Colon (tissue), 2 donors: ENCODE data around the gene ARID1B.

Experiments used
- FAIRE-seq: peaks from 2 replicates; lab custom pipeline; 2012; peaks lifted over from hg19 to GRCh38; lab: Jason Lieb, UNC
- donor health status: control.
- donor health status: control.

ARID1B gene

GRCh38 chr6:157227202-157228166, 450.3 kb downstream of the ARID1B start:
- FAIRE-seq: no peak

- no peak for FAIRE-seq
Measured at GRCh38 chr6:157228426-157229131, 451.4 kb downstream of the ARID1B start.

GRCh38 chr6:157229132-157229618, 452.0 kb downstream of the ARID1B start:
- FAIRE-seq: no peak

DNA sequence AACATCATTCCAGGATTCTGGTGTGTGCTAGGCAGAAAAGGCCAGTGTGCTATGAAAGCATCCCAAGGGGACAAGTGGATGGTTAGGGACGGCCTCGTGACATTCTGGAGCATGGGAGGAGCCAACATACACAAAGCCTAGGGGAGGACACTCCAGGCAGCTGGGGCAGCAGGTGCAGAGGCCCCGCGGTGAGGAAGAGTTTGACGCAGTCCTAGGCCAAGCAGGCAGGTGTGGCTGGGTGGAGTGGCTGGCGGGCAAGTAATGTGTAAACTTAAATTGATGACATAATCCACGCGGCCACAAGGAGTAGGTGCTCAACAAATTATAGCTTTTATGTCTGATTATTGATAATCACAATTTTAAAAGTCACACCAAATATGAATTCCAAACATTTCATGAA, 452.5 kb downstream of the ARID1B start:
- no peak for FAIRE-seq

DNA sequence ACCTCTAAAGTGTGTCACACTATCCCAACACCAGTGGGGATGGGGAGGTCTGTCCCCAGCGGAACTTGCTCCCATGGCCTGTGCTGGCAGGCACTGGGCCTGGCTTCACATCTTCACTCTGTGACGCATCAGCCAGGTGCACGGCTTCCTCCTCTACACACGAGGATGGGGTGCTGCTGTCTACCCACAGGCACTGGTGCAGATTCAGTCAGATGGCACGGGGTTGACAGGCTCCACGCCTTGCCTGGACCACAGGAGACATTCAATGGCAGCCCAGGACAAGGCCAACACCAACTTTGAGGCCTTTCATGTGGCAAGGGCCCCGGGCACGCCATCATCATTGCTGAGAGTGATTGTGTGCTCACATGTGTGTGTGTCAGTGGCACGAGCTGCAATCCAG, 453.7 kb downstream of the ARID1B start:
- FAIRE-seq: no peak

- FAIRE-seq: no peak
Measured at GRCh38 chr6:157232161-157232895, 455.1 kb downstream of the ARID1B start.

- FAIRE-seq: no peak
Measured at GRCh38 chr6:157233156-157233555, 456.0 kb downstream of the ARID1B start.

DNA sequence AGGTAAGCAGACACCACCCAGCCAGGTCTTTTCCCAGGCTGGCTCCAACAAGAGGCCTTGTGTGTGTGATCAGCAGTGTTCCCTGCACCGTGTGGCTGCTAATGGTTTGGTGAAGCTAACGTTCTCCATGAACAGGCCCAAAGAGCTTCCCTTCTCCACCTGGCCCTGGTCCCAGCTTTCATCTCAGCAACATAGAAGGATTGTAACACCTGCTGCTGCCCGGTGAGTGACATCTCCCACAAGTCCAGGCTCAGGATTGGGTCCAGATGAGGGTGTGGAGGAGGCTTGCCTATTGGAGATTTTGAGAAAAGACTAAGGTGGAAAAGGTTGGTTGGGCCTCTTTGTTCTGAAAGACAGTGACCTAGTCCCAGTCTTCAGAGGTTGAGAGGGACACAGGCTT, 456.5 kb downstream of the ARID1B start:
- no peak for FAIRE-seq

GRCh38 chr6:157235600-157236039, 458.4 kb downstream of the ARID1B start:
- no peak for FAIRE-seq

GRCh38 chr6:157236040-157236725, 459.0 kb downstream of the ARID1B start:
- no peak for FAIRE-seq

DNA sequence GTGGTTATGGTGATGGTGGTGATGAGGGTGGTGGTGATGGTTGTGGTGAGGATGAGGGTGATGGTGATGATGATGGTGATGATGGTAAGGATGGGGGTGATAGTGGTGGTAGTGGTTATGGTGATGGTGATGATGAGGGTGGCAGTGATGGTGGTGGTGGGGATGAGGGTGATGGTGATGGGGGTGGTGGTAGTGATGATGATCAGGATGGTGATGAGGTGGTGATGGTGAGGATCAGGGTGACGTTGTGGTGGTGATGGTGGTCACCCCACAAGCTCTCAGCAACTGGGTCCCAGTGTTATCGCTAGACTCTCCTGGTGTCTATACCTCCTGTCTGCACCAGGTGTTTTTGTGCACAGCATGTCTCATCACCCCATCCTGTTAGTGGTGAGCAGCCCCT, 461.2 kb downstream of the ARID1B start:
- FAIRE-seq: no peak

- no peak for FAIRE-seq
Measured at GRCh38 chr6:157239148-157239547, 462.0 kb downstream of the ARID1B start.

DNA sequence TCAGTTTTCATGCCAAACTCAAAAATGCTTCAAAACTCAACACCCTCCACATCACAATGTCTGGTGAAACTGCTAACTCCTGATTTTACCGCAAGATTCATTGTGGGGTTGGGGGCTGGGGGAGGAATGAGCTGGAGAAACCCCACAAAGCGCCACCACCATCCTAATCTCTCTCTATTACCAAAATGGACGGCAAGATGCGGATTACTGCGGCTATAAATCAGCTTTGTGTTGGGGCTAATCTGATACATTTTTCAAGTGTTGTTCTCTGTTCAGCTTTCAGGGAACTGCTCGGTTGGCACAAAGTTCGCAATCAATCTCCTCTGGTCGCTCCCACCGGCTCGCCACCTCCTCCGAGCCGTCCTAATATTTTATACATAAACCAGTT, 462.5 kb downstream of the ARID1B start:
- no peak for FAIRE-seq

DNA sequence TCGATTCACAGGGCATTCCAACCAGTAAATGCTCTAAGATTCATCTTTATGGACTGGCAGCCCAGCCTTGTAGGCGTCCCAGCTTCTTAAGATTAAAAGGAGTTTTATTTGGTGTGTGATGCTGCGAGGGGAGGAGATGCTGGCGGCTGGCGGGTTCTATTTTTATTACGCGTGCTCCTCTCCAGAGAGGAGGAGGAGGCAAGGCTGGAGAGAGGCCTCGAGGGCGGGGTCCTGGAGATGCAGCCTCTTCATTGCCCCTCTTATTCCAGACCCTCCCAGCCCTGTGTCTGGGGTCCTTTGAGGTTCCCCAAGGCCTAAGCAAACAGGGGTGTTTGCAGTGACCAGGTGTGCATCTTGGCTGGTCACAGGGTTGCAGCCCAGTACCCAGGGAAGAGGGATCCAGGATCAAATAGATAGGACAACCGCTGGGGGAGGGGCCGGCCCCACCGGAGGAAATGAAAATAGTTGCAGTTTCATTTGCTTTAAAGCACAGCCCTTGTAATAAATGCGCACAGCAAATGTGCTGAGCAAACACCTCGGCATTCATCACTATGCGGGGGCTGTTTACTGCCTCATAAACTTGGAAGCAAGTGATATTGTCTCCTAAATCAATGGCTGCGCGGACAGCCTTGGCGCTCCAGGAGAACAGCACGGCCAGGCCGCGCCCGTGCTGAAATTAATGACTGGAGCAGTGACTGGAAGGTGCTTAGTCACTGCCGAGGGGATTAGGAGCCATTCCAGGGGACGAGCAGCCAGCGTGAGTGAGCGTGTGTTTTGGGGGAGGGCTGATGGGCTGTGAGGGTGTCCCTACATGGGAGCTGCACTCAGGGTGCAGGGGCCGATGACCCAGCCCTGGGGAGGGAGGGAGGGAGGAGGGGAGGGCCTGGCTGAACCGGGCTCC, 463.1 kb downstream of the ARID1B start:
- FAIRE-seq: no peak

GRCh38 chr6:157240960-157241311, 463.8 kb downstream of the ARID1B start:
- FAIRE-seq: no peak

DNA sequence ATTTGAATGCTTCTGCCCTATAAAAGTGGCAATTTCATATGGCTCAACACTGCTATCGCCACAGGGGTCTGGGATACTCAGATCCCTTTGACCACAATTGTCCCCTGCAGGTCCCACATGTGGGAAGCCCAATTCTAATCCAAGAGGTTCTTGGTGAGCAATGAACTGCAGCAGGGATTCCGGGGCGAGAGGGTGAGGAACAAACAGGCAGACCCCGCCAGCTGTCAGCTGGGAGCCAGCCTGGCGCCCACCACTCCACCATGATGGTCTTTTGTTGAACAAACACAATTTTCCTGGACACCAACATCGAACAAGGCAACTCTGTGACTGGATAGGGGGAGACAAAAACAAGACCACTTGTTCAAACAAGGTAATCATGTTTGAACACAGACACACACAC, 465.6 kb downstream of the ARID1B start:
- FAIRE-seq: no peak

DNA sequence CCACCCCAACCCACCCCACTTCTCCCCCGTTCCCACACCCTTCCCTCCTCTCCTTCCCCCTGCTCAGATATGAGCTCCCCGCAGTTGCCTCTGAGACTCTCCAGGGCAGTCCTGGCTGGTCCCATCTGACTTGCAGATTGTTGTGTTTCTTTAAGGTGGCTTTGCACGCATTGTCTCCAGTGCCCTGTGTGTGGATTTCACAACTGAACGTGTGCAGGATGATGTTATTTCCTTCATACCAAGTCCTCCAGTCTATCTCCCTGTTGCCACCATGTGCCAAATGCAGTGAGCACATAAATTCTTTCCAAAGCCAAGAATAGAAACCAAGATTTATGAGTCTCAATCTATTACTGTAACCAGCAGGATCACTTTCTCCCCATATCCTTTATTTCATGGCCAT, 467.0 kb downstream of the ARID1B start:
- no peak for FAIRE-seq

DNA sequence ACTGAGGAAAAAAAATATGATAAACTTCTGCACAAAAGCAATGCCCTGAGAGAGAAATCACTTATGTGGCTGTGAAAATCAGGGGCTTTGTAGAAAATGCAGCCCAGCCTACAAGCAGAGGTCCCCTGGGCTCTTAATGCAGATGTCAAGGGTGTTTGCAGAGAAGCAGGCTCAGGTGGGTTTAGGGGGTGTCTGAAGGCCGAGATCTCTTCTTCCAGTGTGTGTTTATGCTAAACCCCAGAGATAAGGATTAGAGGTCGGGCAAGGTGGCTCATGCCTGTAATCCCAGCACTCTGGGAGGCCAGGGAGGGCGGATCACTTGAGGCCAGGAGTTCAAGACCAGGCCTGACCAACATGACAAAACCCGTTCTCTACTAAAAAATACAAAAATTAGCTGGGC, 467.6 kb downstream of the ARID1B start:
- no peak for FAIRE-seq

DNA sequence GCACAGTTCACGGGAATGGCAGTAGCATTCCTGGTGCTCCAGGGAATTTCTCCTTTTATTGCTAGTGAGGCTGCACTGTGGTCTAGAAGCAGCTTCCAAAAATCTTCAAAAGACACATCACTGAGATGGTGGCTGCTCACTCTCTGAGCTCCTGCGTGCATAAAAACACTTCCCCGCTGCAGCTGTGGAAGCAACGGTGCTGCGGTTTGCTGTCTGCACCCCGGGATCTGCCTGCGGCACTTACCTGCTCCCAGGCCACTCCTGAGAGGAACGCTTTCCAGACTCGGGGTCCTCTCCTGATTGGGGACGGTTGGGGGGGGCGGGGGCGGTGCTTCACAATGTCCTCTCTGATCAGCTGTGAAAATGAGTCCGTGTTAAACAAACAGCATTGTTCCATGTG, 468.3 kb downstream of the ARID1B start:
- no peak for FAIRE-seq

- FAIRE-seq: no peak
Measured at GRCh38 chr6:157246048-157246630, 469.0 kb downstream of the ARID1B start.
